Measurements from ENCODE around the gene NKAIN1. TPM values are rescaled to one million over a fixed set of nuclear protein-coding genes. Genes with fewer than 3 reads are reported as not detected.

The NKAIN1 gene
- total RNA-seq, 4 donors from 2014 or later, result not detected

DNA sequence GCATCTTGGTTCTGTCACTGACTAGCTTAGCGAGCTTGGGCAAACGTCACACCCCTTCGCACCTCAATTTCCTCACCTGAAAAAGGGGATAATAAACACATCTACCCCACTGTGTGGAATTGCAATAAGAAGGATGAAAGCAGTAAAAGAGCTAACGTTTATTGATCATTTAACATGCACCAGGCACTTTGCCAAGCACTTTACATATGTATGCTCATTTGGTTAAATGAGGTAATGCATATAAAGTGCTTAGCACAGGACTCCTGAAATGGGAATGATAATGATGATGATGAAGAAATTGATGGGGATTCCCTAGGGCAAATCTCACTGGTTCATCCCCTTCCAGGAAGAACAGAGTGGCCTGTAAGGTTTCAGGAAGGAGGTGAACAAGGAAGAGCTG is 4.8 kb downstream of the NKAIN1 start:
- intact Hi-C loops (cut with DNase I), result no loop called here
- H3K27me3 ChIP-seq, result no peaks in the 10 kb centered on the region
- no peak for DNase-seq
- H3K36me3 ChIP-seq, result no peaks in the 10 kb centered on the region
- no peaks in the 10 kb centered on the region for H3K9me3 ChIP-seq
- H3K27ac ChIP-seq, result no peak overlapping the region
- H3K4me1 ChIP-seq, result peaks cover 0 to 8% of the 10 kb centered on the region in 2 donors
- WGBS, 2 donors, result 64 to 76% methylated on average over 4 of the region's 4 CpGs
- H3K4me3 ChIP-seq (replicated peaks in 1 of 3), result no peak overlapping the region
- no peak for TF ChIP-seq POLR2A (IDR thresholded peaks at IDR 0.05)
- TF ChIP-seq, protein P1, sequence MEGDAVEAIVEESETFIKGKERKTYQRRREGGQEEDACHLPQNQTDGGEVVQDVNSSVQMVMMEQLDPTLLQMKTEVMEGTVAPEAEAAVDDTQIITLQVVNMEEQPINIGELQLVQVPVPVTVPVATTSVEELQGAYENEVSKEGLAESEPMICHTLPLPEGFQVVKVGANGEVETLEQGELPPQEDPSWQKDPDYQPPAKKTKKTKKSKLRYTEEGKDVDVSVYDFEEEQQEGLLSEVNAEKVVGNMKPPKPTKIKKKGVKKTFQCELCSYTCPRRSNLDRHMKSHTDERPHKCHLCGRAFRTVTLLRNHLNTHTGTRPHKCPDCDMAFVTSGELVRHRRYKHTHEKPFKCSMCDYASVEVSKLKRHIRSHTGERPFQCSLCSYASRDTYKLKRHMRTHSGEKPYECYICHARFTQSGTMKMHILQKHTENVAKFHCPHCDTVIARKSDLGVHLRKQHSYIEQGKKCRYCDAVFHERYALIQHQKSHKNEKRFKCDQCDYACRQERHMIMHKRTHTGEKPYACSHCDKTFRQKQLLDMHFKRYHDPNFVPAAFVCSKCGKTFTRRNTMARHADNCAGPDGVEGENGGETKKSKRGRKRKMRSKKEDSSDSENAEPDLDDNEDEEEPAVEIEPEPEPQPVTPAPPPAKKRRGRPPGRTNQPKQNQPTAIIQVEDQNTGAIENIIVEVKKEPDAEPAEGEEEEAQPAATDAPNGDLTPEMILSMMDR (IDR thresholded peaks at IDR 0.05), result no peak

DNA sequence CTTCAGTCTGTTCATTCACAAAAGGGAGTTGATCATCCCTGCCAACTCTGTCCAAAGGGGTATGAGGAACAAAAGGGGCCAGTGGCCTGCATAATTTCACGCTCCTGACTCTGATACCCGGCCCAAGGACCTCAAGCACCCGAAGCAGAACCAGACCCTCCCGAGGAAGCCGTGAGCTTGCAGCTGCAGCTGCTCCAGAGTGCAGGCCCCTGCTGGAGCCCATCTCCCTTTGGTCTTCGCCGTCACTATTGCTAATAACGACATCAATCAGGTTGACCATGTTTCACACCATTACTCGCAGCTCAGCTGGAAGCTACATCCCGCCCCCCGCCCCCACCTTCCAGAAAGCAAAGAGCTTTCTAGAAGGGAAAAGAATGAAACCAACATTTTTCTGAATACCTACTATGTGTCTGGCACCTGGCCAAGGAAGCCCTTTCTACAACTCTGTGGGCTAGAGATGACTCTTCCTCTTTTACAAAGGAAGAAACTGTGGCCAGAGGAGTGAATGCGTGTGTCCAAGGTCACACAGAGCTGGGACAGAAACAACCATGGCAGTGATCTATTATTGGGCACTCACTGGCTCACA is 5.5 kb downstream of the NKAIN1 start:
- Histone ChIP-seq H3K27ac (no peak overlapping the region), H3K4me1 (peaks cover 0 to 3% of the 10 kb centered on the region in 2 donors), H3K4me3 (replicated peaks in 1 of 3) (no peak overlapping the region), H3K9me3 (no peaks in the 10 kb centered on the region), H3K36me3 (no peaks in the 10 kb centered on the region), H3K27me3 (no peaks in the 10 kb centered on the region)
- intact Hi-C loops (cut with DNase I), result no loop called here
- DNase-seq, result no peak
- TF ChIP-seq, protein P1 (IDR thresholded peaks at IDR 0.05), result no peak
- no peak for TF ChIP-seq POLR2A (IDR thresholded peaks at IDR 0.05)
- WGBS, 2 donors, result 64% methylated on average over 12 of the region's 12 CpGs

DNA sequence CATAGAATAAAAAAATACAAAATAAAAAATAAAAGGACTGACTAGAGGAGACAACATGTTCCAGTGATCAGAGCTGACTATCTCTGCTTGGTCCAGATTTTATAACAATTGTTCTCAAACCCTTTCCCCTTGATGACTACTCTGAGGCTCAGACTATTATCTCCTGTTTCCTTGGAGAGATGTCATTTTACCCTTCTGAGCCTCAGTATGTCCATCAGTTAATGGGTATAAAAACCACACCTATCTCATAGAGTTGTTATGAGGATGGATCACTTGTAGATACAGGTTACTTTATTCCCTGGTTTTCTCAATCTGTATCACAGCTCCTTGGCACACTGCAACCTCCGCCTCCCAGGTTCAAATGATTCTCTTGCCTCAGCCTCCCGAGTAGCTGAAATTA is 7.0 kb downstream of the NKAIN1 start:
- H3K36me3 ChIP-seq, result no peaks in the 10 kb centered on the region
- DNase-seq, result no peak
- no peak overlapping the region for H3K4me3 ChIP-seq (replicated peaks in 1 of 3)
- 97% methylated on average over 2 of the region's 2 CpGs for WGBS, 2 donors
- no peaks in the 10 kb centered on the region for H3K4me1 ChIP-seq
- H3K27ac ChIP-seq, result no peak overlapping the region
- no peaks in the 10 kb centered on the region for H3K27me3 ChIP-seq
- intact Hi-C loops (cut with DNase I), result no loop called here
- no peaks in the 10 kb centered on the region for H3K9me3 ChIP-seq
- TF ChIP-seq POLR2A (IDR thresholded peaks at IDR 0.05), result no peak
- TF ChIP-seq, protein P1 (IDR thresholded peaks at IDR 0.05), result no peak

DNA sequence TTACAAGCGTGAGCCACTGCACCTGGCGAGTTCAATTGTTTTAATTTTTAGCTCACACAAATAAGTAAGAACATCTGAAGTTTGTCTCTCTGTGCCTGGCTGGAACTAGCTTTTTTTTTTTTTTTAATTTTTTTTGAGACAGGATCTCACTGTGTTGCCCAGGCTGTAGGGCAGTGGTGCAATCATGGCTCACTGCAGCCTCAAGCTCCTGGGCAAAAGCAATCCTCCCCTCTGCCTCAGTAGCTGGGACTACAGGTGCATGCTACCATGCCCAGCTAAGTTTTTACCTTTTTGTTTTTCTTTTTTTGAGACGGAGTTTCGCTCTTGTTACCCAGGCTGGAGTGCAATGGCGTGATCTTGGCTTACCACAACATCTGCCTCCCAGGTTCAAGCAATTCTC is 7.9 kb downstream of the NKAIN1 start:
- Histone ChIP-seq H3K9me3 (no peaks in the 10 kb centered on the region), H3K36me3 (no peaks in the 10 kb centered on the region), H3K4me3 (replicated peaks in 1 of 3) (no peak overlapping the region), H3K27ac (no peak overlapping the region), H3K27me3 (no peaks in the 10 kb centered on the region), H3K4me1 (no peaks in the 10 kb centered on the region)
- WGBS, 2 donors, result 93 to 94% methylated on average over 5 of the region's 5 CpGs
- intact Hi-C loops (cut with DNase I), result no loop called here
- TF ChIP-seq, protein P1 (IDR thresholded peaks at IDR 0.05), result no peak
- TF ChIP-seq POLR2A (IDR thresholded peaks at IDR 0.05), result no peak
- no peak for DNase-seq

DNA sequence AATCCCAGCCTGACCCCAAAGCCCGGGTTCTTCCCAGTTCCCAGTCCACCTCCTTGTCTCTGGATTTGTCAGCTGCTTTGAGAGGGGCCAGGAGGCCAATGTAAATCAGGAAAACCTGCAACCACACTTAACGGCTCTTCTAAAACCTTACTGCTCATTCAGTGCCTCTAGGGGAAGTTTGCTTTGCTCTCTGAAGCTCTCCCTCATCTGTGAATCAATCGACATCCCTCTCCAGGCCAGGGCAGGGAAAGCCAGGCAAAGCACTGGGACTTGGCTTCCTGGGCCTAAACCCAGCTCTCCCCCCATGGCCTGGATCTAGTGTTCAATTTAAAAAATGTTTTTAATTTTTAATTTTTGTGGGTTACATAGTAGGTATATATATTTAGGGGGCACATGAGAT is 9.3 kb downstream of the NKAIN1 start:
- H3K4me1 ChIP-seq, result no peaks in the 10 kb centered on the region
- 34 to 49% methylated on average over 3 of the region's 3 CpGs for WGBS, 2 donors
- TF ChIP-seq, protein P1 (IDR thresholded peaks at IDR 0.05), result no peak
- no peak for TF ChIP-seq POLR2A (IDR thresholded peaks at IDR 0.05)
- no peak overlapping the region for H3K4me3 ChIP-seq (replicated peaks in 1 of 3)
- DNase-seq, result no peak
- H3K9me3 ChIP-seq, result no peaks in the 10 kb centered on the region
- no peak overlapping the region for H3K27ac ChIP-seq
- intact Hi-C loops (cut with DNase I), result no loop called here
- H3K36me3 ChIP-seq, result no peaks in the 10 kb centered on the region
- no peaks in the 10 kb centered on the region for H3K27me3 ChIP-seq
